ENCODE data around the gene LY86.

LY86 gene

DNA sequence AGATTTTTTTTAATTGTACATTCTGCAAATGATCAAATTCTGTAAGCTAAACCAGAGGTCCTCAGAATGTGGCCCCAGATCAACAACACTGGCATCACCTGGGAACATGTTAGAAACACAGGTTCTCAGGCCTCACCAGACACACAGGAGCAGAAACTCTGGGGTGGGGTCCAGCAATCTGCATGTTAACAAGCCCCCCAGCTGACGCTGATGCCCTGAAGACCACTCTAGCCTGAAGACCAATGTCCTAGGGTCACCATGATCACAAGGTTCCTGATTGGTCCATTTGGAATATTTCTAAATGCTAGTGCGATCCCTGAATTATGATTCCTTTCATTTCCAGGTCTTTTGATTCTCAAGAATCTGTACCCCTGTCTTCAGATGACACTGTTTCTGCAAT, 2.4 kb upstream of the LY86 start:
- Histone ChIP-seq H4K20me1 (ENCODE audit: insufficient read depth) (no peaks in the 10 kb centered on the region), H3K9ac (no peak overlapping the region), H3K27ac (no peak overlapping the region), H3K27me3 (ENCODE audit: insufficient read depth, low read depth) (no peaks in the 10 kb centered on the region), H3K4me2 (no peak overlapping the region), H3K79me2 (ENCODE audit: insufficient read depth, low read depth) (no peaks in the 10 kb centered on the region), H3K4me1 (ENCODE audit: low read depth, poor library complexity, severe bottlenecking) (no peaks in the 10 kb centered on the region), H2AFZ (ENCODE audit: low read depth) (no peak overlapping the region), H3K36me3 (ENCODE audit: insufficient read depth) (no peaks in the 10 kb centered on the region), H3K4me3 (IDR thresholded peaks at IDR 0.05; ENCODE audit: insufficient read depth, low read depth, low read length) (no peak overlapping the region)
- TF ChIP-seq, protein P1, sequence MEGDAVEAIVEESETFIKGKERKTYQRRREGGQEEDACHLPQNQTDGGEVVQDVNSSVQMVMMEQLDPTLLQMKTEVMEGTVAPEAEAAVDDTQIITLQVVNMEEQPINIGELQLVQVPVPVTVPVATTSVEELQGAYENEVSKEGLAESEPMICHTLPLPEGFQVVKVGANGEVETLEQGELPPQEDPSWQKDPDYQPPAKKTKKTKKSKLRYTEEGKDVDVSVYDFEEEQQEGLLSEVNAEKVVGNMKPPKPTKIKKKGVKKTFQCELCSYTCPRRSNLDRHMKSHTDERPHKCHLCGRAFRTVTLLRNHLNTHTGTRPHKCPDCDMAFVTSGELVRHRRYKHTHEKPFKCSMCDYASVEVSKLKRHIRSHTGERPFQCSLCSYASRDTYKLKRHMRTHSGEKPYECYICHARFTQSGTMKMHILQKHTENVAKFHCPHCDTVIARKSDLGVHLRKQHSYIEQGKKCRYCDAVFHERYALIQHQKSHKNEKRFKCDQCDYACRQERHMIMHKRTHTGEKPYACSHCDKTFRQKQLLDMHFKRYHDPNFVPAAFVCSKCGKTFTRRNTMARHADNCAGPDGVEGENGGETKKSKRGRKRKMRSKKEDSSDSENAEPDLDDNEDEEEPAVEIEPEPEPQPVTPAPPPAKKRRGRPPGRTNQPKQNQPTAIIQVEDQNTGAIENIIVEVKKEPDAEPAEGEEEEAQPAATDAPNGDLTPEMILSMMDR (conservative IDR thresholded peaks at IDR 0.05; ENCODE audit: low read depth, low read length): no peak

DNA sequence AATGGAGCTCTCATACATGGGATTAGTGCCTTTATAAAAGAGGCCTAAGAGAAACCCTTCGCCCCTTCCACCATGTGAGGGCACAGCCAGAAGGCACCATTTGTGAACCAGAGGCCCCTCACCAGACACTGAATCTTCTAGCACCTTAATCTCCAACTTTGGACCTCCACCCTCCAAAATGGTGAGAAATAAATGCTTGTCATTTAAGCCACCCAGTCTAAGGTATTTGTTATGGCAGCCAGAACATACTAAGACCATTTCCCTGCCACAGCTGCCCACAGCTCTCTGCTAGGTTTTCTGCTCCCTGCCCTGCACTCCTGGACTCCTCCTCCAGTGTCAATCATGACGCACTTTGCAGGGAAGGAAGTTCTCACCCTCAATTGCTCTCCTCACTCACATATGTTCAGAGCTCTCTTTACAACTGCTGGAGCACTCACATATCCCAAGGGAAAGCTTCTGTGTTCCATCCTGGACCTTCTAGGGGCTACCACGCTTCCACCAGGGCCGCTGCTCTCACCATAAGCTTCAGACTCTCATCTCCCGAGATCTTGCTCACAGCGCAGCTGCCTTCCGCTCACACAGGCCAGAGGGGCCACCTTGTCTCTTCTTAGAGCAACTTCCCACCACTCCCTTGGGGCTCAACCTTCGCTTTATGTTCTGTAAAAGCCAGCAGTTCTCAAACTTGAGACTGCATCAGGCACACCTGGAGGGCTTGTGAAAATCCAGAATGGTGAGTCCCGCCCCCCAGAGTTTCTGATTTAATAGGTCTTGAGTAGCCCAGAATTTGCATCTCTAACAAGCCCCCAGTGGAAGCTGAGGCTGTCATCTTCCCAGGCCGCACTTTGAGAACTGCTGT, 1.6 kb upstream of the LY86 start:
- no peak overlapping the region for H3K27ac ChIP-seq
- H3K4me2 ChIP-seq: no peak overlapping the region
- H3K4me3 ChIP-seq (IDR thresholded peaks at IDR 0.05; ENCODE audit: insufficient read depth, low read depth, low read length): no peak overlapping the region

DNA sequence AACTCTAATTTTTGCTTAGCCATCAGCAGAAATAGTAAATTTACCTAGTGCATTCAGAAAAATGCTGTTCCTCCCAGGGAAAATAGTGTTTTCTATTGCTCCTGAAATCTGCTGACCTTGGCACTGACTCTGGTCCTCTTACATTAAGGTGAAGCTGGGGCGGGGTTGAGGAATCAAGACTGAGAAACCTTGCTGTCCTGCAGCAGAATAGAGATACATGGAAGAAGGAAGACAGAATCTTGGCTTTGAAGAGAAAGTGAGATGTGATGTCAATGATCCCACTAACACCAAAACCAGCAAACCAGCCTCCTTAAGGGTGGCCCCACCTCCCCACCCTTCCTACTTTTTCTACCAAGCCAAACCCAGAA, 840 bp upstream of the LY86 start:
- Histone ChIP-seq H3K4me2 (no peak overlapping the region), H3K9ac (no peak overlapping the region), H2AFZ (ENCODE audit: low read depth) (no peak overlapping the region), H3K27me3 (ENCODE audit: insufficient read depth, low read depth) (no peaks in the 10 kb centered on the region), H3K79me2 (ENCODE audit: insufficient read depth, low read depth) (no peaks in the 10 kb centered on the region), H3K27ac (no peak overlapping the region), H3K4me1 (ENCODE audit: low read depth, poor library complexity, severe bottlenecking) (no peaks in the 10 kb centered on the region), H4K20me1 (ENCODE audit: insufficient read depth) (no peaks in the 10 kb centered on the region), H3K4me3 (IDR thresholded peaks at IDR 0.05; ENCODE audit: insufficient read depth, low read depth, low read length) (no peak overlapping the region), H3K36me3 (ENCODE audit: insufficient read depth) (no peaks in the 10 kb centered on the region)
- TF ChIP-seq, protein P1 (conservative IDR thresholded peaks at IDR 0.05; ENCODE audit: low read depth, low read length): no peak

More for the DNA sequence above, 1.6 kb upstream of the LY86 start:
- Histone ChIP-seq H2AFZ (ENCODE audit: low read depth) (no peak overlapping the region), H3K27me3 (ENCODE audit: insufficient read depth, low read depth) (no peaks in the 10 kb centered on the region), H3K4me1 (ENCODE audit: low read depth, poor library complexity, severe bottlenecking) (no peaks in the 10 kb centered on the region), H4K20me1 (ENCODE audit: insufficient read depth) (no peaks in the 10 kb centered on the region), H3K9ac (no peak overlapping the region), H3K36me3 (ENCODE audit: insufficient read depth) (no peaks in the 10 kb centered on the region), H3K79me2 (ENCODE audit: insufficient read depth, low read depth) (no peaks in the 10 kb centered on the region)
- TF ChIP-seq, protein P1 (conservative IDR thresholded peaks at IDR 0.05; ENCODE audit: low read depth, low read length): no peak

DNA sequence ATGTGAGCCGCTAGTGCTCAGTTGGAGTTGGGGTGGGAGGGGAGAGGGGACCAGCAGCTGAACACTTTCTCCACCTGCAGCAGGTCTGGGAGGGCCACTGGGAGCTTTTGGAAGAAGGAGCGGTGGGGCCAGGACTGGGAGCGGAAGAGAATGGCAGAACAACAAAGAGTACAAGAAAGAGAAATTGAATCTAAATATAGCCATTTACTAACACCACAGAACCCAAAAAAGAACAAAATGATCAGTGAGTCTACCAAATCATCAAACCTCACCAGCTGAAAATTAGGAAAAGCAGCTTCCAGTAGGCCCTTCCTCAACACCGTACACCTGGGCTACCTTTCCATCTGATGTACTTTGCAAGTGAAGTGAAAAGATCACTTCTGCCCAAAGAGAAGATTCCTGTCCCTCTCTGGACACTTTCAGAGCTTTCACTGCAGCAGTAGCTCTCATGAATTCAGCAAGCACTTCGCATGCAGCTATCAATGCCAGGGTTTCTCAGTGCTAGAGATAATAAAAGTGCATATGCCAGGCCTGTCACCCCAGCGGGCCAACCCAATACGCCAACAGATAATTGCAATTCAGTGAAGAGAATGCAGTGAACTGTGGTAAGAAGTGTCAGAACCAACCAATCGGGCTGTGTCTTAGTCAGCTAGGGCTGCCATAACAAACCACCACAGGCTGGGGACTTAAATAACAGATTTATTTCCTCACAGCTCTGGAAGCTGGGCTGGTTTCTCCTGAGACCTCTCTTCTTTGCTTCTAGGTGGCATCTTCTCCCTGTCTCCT, 597 bp downstream of the LY86 start:
- Histone ChIP-seq H2AFZ (ENCODE audit: low read depth) (no peak overlapping the region), H3K27ac (no peak overlapping the region), H3K79me2 (ENCODE audit: insufficient read depth, low read depth) (no peaks in the 10 kb centered on the region), H3K36me3 (ENCODE audit: insufficient read depth) (no peaks in the 10 kb centered on the region), H3K27me3 (ENCODE audit: insufficient read depth, low read depth) (no peaks in the 10 kb centered on the region), H3K4me2 (no peak overlapping the region), H4K20me1 (ENCODE audit: insufficient read depth) (no peaks in the 10 kb centered on the region), H3K9ac (no peak overlapping the region), H3K4me1 (ENCODE audit: low read depth, poor library complexity, severe bottlenecking) (no peaks in the 10 kb centered on the region), H3K4me3 (IDR thresholded peaks at IDR 0.05; ENCODE audit: insufficient read depth, low read depth, low read length) (no peak overlapping the region)
- TF ChIP-seq, protein P1 (conservative IDR thresholded peaks at IDR 0.05; ENCODE audit: low read depth, low read length): no peak

All from KMS-11 (cell line).